ENCODE data around the gene CSMD2. TPM values are rescaled to one million over a fixed set of nuclear protein-coding genes. Genes with fewer than 3 reads are reported as not detected.

CSMD2 gene
- total RNA-seq, 4 donors from 2014 or later: 0.60 to 2.5 (median 1.2) TPM

- Histone ChIP-seq H3K9me3 (no peaks in the 10 kb centered on the region), H3K4me3 (no peak overlapping the region), H3K27ac (no peak overlapping the region), H3K27me3 (no peaks in the 10 kb centered on the region), H3K36me3 (no peaks in the 10 kb centered on the region), H3K4me1 (peaks cover 0 to 27% (median 4%) of the 10 kb centered on the region in 4 donors)
- 69% methylated on average over 5 of the region's 5 CpGs for WGBS, 2 donors
- TF ChIP-seq POLR2A (IDR thresholded peaks at IDR 0.05): no peak
- no peak for TF ChIP-seq CTCF (IDR thresholded peaks at IDR 0.05)
- no peak for TF ChIP-seq EP300 (IDR thresholded peaks at IDR 0.05)
- no peak for DNase-seq (ENCODE audit: low spot score in 2 of 2)
Observed at GRCh38 chr1:33970148-33970825, 194.7 kb downstream of the CSMD2 start.

DNA sequence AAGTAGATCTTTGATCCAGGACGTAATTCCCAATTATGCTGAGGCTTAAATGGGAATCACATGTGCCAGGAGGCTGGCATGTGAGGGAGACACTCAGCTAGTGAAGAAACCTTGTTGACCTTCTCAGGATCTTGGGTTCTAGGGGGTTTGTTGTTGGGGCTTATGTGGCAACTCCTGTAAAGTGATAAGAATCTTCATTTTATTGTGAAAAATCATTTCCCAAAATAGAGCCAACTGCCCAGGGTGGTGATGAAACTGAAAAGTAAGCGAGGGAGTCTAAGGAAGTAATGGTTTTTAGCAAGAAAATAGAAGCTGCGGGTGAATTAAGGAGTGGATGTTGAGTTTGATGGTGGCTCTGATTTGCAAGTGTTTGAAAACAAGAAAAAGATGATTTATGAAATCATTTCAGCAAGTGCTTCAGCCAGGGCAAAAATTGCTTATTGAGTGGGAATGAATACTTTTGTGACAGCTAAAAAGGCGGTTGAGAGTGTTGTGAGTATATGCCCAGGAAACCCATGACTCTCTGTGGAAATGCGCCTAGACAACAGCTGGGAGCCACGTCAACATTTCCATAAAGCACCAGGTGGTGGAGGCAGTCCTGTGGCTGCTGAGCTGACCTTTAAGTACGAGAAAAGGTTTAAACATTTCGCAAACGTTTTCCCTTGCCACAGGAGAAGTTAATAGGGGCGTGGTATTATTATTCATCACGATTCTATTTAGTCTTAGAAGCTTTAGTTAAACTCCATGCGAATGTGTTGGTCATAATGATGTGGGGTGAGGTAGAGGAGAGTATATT lies 198.5 kb downstream of the CSMD2 start:
- DNase-seq (ENCODE audit: low spot score in 2 of 2): no peak
- Histone ChIP-seq H3K36me3 (no peaks in the 10 kb centered on the region), H3K4me3 (no peak overlapping the region), H3K27ac (no peak overlapping the region), H3K9me3 (no peaks in the 10 kb centered on the region), H3K4me1 (peaks cover 0 to 7% (median 0%) of the 10 kb centered on the region in 4 donors), H3K27me3 (no peaks in the 10 kb centered on the region)
- no peak for TF ChIP-seq EP300 (IDR thresholded peaks at IDR 0.05)
- 67 to 70% methylated on average over 12 of the region's 12 CpGs for whole genome bisulfite sequencing, 2 donors

DNA sequence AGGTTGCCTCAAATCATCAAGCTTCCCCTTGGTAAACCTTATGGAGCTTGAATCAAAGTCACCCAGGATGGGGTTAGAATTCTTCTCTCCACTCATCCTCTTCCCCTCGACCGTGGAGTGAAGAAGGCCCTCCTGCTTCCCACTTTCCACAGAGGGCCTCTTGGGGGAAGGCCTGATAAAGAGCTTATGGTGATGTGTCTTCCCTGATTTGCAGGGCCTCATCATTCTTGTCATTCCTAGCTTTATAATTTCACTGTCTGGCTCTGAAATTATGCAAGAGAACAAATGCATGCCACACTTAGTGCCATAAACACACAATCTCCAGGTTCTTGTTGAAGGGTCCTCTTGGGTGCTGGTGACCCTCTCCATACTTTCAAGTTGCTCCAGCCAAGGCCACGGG lies 199.9 kb downstream of the CSMD2 start:
- no peak for DNase-seq (ENCODE audit: low spot score in 2 of 2)
- H3K4me1 ChIP-seq: no peaks in the 10 kb centered on the region
- no peak for TF ChIP-seq EP300 (IDR thresholded peaks at IDR 0.05)
- TF ChIP-seq POLR2A (IDR thresholded peaks at IDR 0.05): no peak
- no peak for TF ChIP-seq CTCF (IDR thresholded peaks at IDR 0.05)
- no peaks in the 10 kb centered on the region for H3K9me3 ChIP-seq
- H3K4me3 ChIP-seq: no peak overlapping the region
- no peaks in the 10 kb centered on the region for H3K27me3 ChIP-seq
- H3K36me3 ChIP-seq: no peaks in the 10 kb centered on the region
- WGBS, 2 donors: 64 to 84% methylated on average over 3 of the region's 3 CpGs
- no peak overlapping the region for H3K27ac ChIP-seq

DNA sequence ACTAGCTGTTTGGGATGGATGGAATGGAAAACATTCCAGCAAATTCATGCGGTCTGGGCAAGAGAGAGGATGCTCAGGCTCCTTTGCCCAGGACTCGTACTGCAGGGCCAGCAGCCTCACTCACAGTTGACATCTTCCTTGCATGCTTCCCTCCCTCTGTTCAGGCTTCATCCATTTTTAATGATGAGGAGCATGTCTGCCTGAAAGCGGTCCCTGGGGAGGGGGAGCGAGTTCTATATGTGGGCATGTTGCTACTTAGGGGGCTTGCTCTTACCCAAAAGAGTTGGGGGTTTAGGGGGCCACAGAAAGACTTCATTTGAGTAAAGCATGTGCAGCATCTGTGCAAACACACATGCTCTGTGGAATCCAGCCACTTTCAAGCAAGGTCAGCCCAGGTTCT lies 203.0 kb downstream of the CSMD2 start:
- H3K4me3 ChIP-seq: no peak overlapping the region
- no peaks in the 10 kb centered on the region for H3K9me3 ChIP-seq
- no peak overlapping the region for H3K27ac ChIP-seq
- no peak for TF ChIP-seq CTCF (IDR thresholded peaks at IDR 0.05)
- no peak for TF ChIP-seq EP300 (IDR thresholded peaks at IDR 0.05)
- no peak for TF ChIP-seq POLR2A (IDR thresholded peaks at IDR 0.05)
- no peaks in the 10 kb centered on the region for H3K27me3 ChIP-seq
- DNase-seq (ENCODE audit: low spot score in 2 of 2): no peak
- H3K36me3 ChIP-seq: no peaks in the 10 kb centered on the region
- 78 to 89% methylated on average over 4 of the region's 4 CpGs for WGBS, 2 donors
- H3K4me1 ChIP-seq: no peaks in the 10 kb centered on the region

DNA sequence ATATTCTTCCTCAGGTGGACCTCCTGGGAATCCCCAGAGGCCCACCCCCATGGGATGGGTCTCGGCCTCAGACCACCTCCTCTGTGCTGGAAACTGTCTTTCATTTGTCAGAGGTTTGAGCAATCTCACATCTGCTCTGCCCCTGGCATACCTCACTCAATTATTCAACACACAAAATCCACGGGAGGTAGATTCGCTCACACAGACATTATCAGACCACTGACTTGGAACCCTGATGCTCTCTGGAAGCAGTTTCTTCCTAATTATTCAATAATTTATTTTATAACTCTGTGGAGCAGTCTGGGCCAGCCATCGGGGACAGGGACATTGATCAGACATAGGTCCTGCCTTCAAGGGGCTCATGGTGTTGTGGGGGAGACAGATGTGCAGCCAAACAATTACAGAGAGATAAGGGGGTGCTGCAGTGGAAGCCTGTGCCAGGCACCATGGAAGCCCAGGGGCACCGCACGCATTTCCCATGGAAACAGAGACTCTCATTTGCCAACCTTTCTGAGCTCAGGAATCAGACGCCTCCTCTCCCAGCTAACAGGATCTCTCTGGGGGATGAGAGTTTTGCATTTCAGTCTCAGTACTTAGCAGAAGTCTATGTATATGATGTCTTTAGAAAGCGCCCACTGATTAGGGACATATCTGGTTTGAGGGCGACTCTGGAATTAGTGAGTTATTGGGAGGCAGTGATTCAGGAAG lies 204.7 kb downstream of the CSMD2 start:
- Histone ChIP-seq H3K4me3 (no peak overlapping the region), H3K27me3 (no peaks in the 10 kb centered on the region), H3K36me3 (no peaks in the 10 kb centered on the region), H3K27ac (no peak overlapping the region), H3K9me3 (no peaks in the 10 kb centered on the region), H3K4me1 (no peaks in the 10 kb centered on the region)
- 79 to 80% methylated on average over 9 of the region's 9 CpGs for WGBS, 2 donors
- TF ChIP-seq EP300 (IDR thresholded peaks at IDR 0.05) (no peak), CTCF (IDR thresholded peaks at IDR 0.05) (no peak), POLR2A (IDR thresholded peaks at IDR 0.05) (no peak)
- no peak for DNase-seq (ENCODE audit: low spot score in 2 of 2)
